Measurements from ENCODE around the gene ADAM20.
"Not testable (repeated sequence)": the region's sequence is repeated elsewhere in the genome, so short reads cannot be mapped to it uniquely, and the experiment has no call there.

DNA sequence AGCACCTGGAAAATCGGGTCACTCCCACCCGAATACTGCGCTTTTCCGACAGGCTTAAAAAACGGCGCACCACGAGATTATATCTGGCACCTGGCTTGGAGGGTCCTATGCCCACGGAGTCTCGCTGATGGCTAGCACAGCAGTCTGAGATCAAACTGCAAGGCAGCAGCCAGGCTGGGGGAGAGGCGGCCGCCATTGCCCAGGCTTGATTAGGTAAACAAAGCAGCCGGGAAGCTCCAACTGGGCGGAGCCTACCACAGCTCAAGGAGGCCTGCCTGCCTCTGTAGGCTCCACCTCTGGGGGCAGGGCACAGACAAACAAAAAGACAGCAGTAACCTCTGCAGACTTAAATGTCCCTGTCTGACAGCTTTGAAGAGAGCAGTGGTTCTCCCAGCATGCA is 59.3 kb downstream of the ADAM20 start:
- TF ChIP-seq, protein P1, sequence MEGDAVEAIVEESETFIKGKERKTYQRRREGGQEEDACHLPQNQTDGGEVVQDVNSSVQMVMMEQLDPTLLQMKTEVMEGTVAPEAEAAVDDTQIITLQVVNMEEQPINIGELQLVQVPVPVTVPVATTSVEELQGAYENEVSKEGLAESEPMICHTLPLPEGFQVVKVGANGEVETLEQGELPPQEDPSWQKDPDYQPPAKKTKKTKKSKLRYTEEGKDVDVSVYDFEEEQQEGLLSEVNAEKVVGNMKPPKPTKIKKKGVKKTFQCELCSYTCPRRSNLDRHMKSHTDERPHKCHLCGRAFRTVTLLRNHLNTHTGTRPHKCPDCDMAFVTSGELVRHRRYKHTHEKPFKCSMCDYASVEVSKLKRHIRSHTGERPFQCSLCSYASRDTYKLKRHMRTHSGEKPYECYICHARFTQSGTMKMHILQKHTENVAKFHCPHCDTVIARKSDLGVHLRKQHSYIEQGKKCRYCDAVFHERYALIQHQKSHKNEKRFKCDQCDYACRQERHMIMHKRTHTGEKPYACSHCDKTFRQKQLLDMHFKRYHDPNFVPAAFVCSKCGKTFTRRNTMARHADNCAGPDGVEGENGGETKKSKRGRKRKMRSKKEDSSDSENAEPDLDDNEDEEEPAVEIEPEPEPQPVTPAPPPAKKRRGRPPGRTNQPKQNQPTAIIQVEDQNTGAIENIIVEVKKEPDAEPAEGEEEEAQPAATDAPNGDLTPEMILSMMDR (IDR thresholded peaks at IDR 0.05 in 8 of 11, conservative IDR thresholded peaks at IDR 0.05 in 3 of 11) = not testable (repeated sequence)
- TF ChIP-seq POLR2AphosphoS5 (IDR thresholded peaks at IDR 0.05) = not testable (repeated sequence)

Data from spleen (tissue), 7 donors.